Measurements from ENCODE around the gene GOSR2. TPM values are rescaled to one million over a fixed set of nuclear protein-coding genes. Genes with fewer than 3 reads are reported as not detected.
A peak's percentile ranks its signal among the peaks of the same experiment; 100 is the strongest.

Gene GOSR2
- total RNA-seq, 2 experiments from 2014 or later, result 56.5 to 56.7 TPM

- no peak for DNase-seq
- Mint-ChIP-seq H3K27me3 (no peaks in the 10 kb centered on the region), H3K27ac (no peak overlapping the region), H3K4me3 (no peak overlapping the region), H3K4me1 (peaks cover 59% of the 10 kb centered on the region), H3K36me3 (ENCODE audit: low read depth) (peaks cover 13% of the 10 kb centered on the region), H3K9me3 (no peaks in the 10 kb centered on the region)
- ChIA-PET CTCF (interaction anchor here (1.0 kb wide), 1 partner anchor 18 kb away, joined by 3 read pairs; no protein-coding TSS in a partner anchor), POLR2A (interaction anchor here (0.5 kb wide), 1 partner anchor 52 kb away, joined by 3 read pairs; no protein-coding TSS in a partner anchor)
Observed at GRCh38 chr17:46925185-46925868, 2.4 kb downstream of the GOSR2 start.

- Mint-ChIP-seq H3K4me1 (peaks cover 46% of the 10 kb centered on the region), H3K27ac (no peak overlapping the region), H3K36me3 (ENCODE audit: low read depth) (peaks cover 32% of the 10 kb centered on the region), H3K27me3 (no peaks in the 10 kb centered on the region), H3K9me3 (no peaks in the 10 kb centered on the region), H3K4me3 (no peak overlapping the region)
- POLR2A ChIA-PET, result no interaction called here
- CTCF ChIA-PET, result no interaction called here
- no peak for DNase-seq
Observed at GRCh38 chr17:46928467-46929261, 5.7 kb downstream of the GOSR2 start.

GRCh38 chr17:46929413-46929812 is 6.5 kb downstream of the GOSR2 start:
- Mint-ChIP-seq H3K4me1 (peaks cover 40% of the 10 kb centered on the region), H3K36me3 (ENCODE audit: low read depth) (peaks cover 37% of the 10 kb centered on the region), H3K4me3 (no peak overlapping the region), H3K9me3 (no peaks in the 10 kb centered on the region), H3K27ac (no peak overlapping the region), H3K27me3 (no peaks in the 10 kb centered on the region)
- DNase-seq, result no peak
- CTCF ChIA-PET, result interaction anchor here (1.9 kb wide), 1 partner anchor 14 kb away, joined by 8 read pairs; no protein-coding TSS in a partner anchor
- POLR2A ChIA-PET, result no interaction called here

- H3K9me3 Mint-ChIP-seq, result no peaks in the 10 kb centered on the region
- DNase-seq, result no peak
- H3K27me3 Mint-ChIP-seq, result no peaks in the 10 kb centered on the region
- ChIA-PET CTCF (interaction anchor here (1.9 kb wide), 1 partner anchor 13 kb away, joined by 8 read pairs; no protein-coding TSS in a partner anchor), POLR2A (no interaction called here)
- H3K4me3 Mint-ChIP-seq, result no peak overlapping the region
- peaks cover 39% of the 10 kb centered on the region for H3K36me3 Mint-ChIP-seq (ENCODE audit: low read depth)
- H3K27ac Mint-ChIP-seq, result no peak overlapping the region
- H3K4me1 Mint-ChIP-seq, result peaks cover 34% of the 10 kb centered on the region
Observed at GRCh38 chr17:46930051-46930450, 7.1 kb downstream of the GOSR2 start.

- Mint-ChIP-seq H3K27me3 (no peaks in the 10 kb centered on the region), H3K4me3 (no peak overlapping the region), H3K4me1 (peaks cover 22% of the 10 kb centered on the region), H3K9me3 (no peaks in the 10 kb centered on the region), H3K36me3 (ENCODE audit: low read depth) (peaks cover 42% of the 10 kb centered on the region), H3K27ac (no peak overlapping the region)
- ChIA-PET POLR2A (no interaction called here), CTCF (no interaction called here)
- DNase-seq, result no peak
Observed at GRCh38 chr17:46931596-46931995, 8.6 kb downstream of the GOSR2 start.

GRCh38 chr17:46935658-46936266 is 12.8 kb downstream of the GOSR2 start:
- Mint-ChIP-seq H3K27ac (no peak overlapping the region), H3K4me1 (no peaks in the 10 kb centered on the region), H3K4me3 (no peak overlapping the region), H3K27me3 (no peaks in the 10 kb centered on the region), H3K36me3 (ENCODE audit: low read depth) (peaks cover 47% of the 10 kb centered on the region), H3K9me3 (no peaks in the 10 kb centered on the region)
- ChIA-PET CTCF (no interaction called here), POLR2A (no interaction called here)
- DNase-seq, result no peak

- Mint-ChIP-seq H3K9me3 (no peaks in the 10 kb centered on the region), H3K27ac (peak overlapping the region; percentile 52), H3K4me1 (peaks cover 19% of the 10 kb centered on the region), H3K27me3 (no peaks in the 10 kb centered on the region), H3K36me3 (ENCODE audit: low read depth) (peaks cover 24% of the 10 kb centered on the region), H3K4me3 (no peak overlapping the region)
- ChIA-PET POLR2A (no interaction called here), CTCF (interaction anchor here (0.6 to 1.7 kb wide), 4 partner anchors 9 to 34 kb away, joined by 3 to 6 read pairs (median 4); no protein-coding TSS in a partner anchor)
- peak; percentile 79 for DNase-seq
Observed at GRCh38 chr17:46940692-46941404, 17.9 kb downstream of the GOSR2 start.

GRCh38 chr17:46942441-46943217 is 19.7 kb downstream of the GOSR2 start:
- DNase-seq, result peak; percentile 58
- Mint-ChIP-seq H3K4me3 (no peak overlapping the region), H3K27me3 (no peaks in the 10 kb centered on the region), H3K4me1 (peaks cover 19% of the 10 kb centered on the region), H3K9me3 (no peaks in the 10 kb centered on the region), H3K27ac (no peak overlapping the region), H3K36me3 (ENCODE audit: low read depth) (peaks cover 22% of the 10 kb centered on the region)
- ChIA-PET POLR2A (no interaction called here), CTCF (interaction anchor here (0.5 to 2.4 kb wide), 14 partner anchors 8 to 126 kb away, joined by 3 to 9 read pairs (median 3); no protein-coding TSS in a partner anchor)

GRCh38 chr17:46943218-46943500 is 20.2 kb downstream of the GOSR2 start:
- ChIA-PET CTCF (interaction anchor here (0.6 to 2.4 kb wide), 7 partner anchors 9 to 125 kb away, joined by 3 to 9 read pairs (median 3); no protein-coding TSS in a partner anchor), POLR2A (interaction anchor here (1.0 kb wide), 1 partner anchor 9 kb away, joined by 4 read pairs; no protein-coding TSS in a partner anchor)
- Mint-ChIP-seq H3K36me3 (ENCODE audit: low read depth) (peaks cover 18% of the 10 kb centered on the region), H3K4me1 (peaks cover 19% of the 10 kb centered on the region), H3K27ac (no peak overlapping the region), H3K27me3 (no peaks in the 10 kb centered on the region), H3K9me3 (no peaks in the 10 kb centered on the region), H3K4me3 (no peak overlapping the region)
- no peak for DNase-seq

- peaks cover 19% of the 10 kb centered on the region for H3K4me1 Mint-ChIP-seq
- H3K27me3 Mint-ChIP-seq, result no peaks in the 10 kb centered on the region
- no peak for DNase-seq
- H3K27ac Mint-ChIP-seq, result peak overlapping the region; percentile 36
- ChIA-PET POLR2A (interaction anchor here (0.5 to 1.0 kb wide), 2 partner anchors 9 kb away, joined by 4 to 6 read pairs; no protein-coding TSS in a partner anchor), CTCF (interaction anchor here (1.2 to 2.4 kb wide), 4 partner anchors 10 to 24 kb away, joined by 3 to 9 read pairs (median 6); no protein-coding TSS in a partner anchor)
- peaks cover 15% of the 10 kb centered on the region for H3K36me3 Mint-ChIP-seq (ENCODE audit: low read depth)
- no peak overlapping the region for H3K4me3 Mint-ChIP-seq
- no peaks in the 10 kb centered on the region for H3K9me3 Mint-ChIP-seq
Observed at GRCh38 chr17:46943501-46944393, 20.8 kb downstream of the GOSR2 start.

- H3K27ac Mint-ChIP-seq, result no peak overlapping the region
- H3K36me3 Mint-ChIP-seq (ENCODE audit: low read depth), result peaks cover 12% of the 10 kb centered on the region
- no peaks in the 10 kb centered on the region for H3K9me3 Mint-ChIP-seq
- CTCF ChIA-PET, result no interaction called here
- DNase-seq, result no peak
- peaks cover 19% of the 10 kb centered on the region for H3K4me1 Mint-ChIP-seq
- H3K4me3 Mint-ChIP-seq, result no peak overlapping the region
- H3K27me3 Mint-ChIP-seq, result no peaks in the 10 kb centered on the region
- POLR2A ChIA-PET, result no interaction called here
Observed at GRCh38 chr17:46944931-46945330, 22.0 kb downstream of the GOSR2 start.
